Measurements from ENCODE around the gene FN1. TPM values are rescaled to one million over a fixed set of nuclear protein-coding genes. Genes with fewer than 3 reads are reported as not detected.

FN1 gene
- total RNA-seq, 1 experiment from 2014 or later, result 50.4 TPM

DNA sequence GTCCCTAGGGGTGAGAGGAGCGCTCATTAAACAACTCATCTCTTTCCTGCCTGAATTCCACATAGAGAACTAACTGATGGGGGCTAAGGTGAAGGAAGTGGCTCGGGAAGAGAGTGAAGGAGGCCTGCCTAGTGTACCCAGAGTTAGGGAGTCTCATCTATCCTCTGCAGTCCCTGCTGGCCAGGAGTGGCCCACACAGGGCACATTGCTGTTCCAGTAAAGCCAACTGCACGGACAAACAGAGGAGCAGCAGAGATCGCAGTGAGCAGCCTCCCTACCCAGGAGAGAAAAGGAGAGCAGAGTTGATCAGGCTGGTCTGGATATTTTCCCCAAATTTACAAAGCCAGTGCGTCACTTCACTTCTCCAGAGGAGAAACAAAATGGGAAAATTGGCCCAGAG, 16.9 kb upstream of the FN1 start:
- Histone ChIP-seq H3K4me3 (ENCODE audit: insufficient read depth, low read depth, low read length) (no peak overlapping the region), H3K27me3 (ENCODE audit: control insufficient read depth, insufficient read depth, low read length) (no peaks in the 10 kb centered on the region), H3K36me3 (replicated peaks; ENCODE audit: control insufficient read depth, insufficient read depth, low read length) (no peaks in the 10 kb centered on the region)
- DNase-seq, result peak; percentile 35

DNA sequence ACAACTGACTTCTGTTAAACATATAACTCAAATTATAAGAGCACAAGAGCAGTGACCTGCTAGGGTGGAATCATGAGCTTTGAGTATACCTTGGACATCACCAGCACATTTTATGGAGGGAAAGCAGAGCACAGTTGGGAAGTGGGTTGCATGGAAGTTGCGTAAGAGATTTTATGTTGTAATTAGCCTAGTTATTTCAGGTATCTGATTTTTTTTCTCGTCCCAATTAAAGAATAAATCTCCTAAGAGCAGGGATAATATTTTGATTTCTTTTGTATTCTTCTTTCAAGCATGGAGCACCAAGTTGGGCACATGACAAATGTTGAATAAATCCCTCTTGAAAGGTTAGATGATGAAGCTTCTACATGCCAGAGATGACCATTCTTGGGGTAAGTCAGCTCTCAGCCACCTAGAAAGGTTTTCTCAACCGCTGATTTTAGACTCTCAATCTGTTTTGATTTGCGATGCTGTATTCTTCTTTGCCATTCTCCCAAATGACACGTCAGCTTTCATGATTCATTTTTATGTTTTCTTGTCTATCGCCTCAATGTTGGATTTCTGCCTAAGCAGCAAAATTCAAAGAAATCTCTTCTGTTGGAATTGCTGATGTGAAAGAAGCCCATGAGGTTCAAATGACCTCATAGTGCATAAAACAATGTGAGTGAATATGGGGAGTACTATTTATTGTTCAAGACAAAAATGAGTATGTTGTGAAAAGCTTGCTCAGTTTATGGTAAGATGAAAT, 15.3 kb upstream of the FN1 start:
- Histone ChIP-seq H3K27me3 (ENCODE audit: control insufficient read depth, insufficient read depth, low read length) (no peaks in the 10 kb centered on the region), H3K4me3 (ENCODE audit: insufficient read depth, low read depth, low read length) (no peak overlapping the region), H3K36me3 (replicated peaks; ENCODE audit: control insufficient read depth, insufficient read depth, low read length) (no peaks in the 10 kb centered on the region)
- DNase-seq, result no peak

DNA sequence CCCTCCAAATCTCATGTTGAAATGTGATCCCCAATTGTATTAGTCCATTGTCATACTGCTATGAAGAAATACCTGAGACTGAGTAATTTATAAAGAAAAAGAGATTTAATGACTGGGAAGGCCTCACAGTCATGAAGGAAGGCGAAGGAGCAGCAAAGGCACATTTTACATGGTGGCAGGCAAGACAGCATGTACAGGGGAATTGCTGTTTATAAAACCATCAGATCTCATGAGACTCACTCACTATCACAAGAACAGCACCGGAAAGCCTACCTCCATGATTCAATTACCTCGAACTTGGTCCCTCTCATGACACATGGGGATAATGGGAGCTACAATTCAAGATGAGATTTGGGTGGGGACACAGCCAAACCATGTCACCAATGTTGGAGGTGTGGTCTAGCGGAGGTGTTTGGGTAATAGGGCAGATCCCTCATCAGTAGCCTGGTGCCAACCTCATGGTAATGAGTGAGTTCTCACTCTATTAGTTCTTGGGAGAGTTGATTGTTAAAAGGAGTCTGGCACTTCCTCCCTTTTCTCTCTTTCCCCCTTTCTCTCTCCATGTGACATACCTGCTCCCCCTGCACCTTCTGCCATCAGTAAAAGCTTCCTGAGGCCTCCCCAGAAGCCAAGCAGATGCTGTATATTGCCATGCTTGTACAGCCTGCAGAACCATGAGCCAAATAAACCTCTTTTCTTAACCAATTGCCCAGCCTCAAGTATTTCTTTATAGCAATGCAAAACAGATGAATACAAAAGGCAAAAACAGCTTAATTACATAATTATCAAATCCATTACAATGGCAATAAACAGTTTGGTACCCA, 14.5 kb upstream of the FN1 start:
- H3K4me3 ChIP-seq (ENCODE audit: insufficient read depth, low read depth, low read length), result no peak overlapping the region
- no peaks in the 10 kb centered on the region for H3K36me3 ChIP-seq (replicated peaks; ENCODE audit: control insufficient read depth, insufficient read depth, low read length)
- no peak for DNase-seq
- H3K27me3 ChIP-seq (ENCODE audit: control insufficient read depth, insufficient read depth, low read length), result no peaks in the 10 kb centered on the region

DNA sequence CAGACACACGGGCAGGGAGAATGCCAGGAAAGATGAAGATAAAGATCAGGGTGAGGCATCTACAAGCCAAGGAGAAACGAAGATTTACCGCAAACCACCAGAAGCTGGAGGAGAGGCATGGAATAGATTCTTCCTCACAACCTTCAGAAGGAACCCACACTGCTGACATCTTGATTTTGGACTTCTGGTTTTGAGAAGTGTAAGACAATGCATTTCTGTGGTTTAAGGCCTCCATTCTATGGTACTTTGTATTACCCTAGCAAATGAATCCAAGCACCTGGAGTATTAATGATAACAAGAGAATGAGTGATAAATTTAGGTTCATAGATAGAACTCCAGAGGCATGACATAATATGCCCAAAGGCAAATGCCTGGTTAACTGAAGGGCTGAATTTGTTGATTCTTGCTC, 11.8 kb upstream of the FN1 start:
- no peak for DNase-seq
- H3K36me3 ChIP-seq (replicated peaks; ENCODE audit: control insufficient read depth, insufficient read depth, low read length), result no peaks in the 10 kb centered on the region
- H3K27me3 ChIP-seq (ENCODE audit: control insufficient read depth, insufficient read depth, low read length), result no peaks in the 10 kb centered on the region
- no peak overlapping the region for H3K4me3 ChIP-seq (ENCODE audit: insufficient read depth, low read depth, low read length)

DNA sequence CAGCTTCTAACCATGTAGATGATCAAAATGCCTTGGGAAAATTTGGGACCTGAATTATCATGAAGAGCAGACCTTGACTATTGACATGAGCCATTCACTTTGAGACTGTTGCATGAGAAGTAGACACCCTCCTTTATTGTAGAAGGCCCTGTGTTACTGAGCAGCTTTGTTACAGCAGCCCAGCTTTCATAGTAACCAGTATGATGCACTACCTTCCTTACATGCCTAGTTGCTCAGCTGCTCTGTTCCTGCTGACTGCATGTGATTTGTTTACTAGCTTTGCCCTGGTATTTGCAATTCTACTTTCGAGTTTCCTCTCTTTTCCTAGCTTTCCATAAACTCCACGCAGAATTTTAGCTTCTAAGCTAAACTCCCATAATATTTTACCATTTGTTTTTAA, 11.2 kb upstream of the FN1 start:
- no peak for DNase-seq
- no peaks in the 10 kb centered on the region for H3K36me3 ChIP-seq (replicated peaks; ENCODE audit: control insufficient read depth, insufficient read depth, low read length)
- no peak overlapping the region for H3K4me3 ChIP-seq (ENCODE audit: insufficient read depth, low read depth, low read length)
- no peaks in the 10 kb centered on the region for H3K27me3 ChIP-seq (ENCODE audit: control insufficient read depth, insufficient read depth, low read length)

DNA sequence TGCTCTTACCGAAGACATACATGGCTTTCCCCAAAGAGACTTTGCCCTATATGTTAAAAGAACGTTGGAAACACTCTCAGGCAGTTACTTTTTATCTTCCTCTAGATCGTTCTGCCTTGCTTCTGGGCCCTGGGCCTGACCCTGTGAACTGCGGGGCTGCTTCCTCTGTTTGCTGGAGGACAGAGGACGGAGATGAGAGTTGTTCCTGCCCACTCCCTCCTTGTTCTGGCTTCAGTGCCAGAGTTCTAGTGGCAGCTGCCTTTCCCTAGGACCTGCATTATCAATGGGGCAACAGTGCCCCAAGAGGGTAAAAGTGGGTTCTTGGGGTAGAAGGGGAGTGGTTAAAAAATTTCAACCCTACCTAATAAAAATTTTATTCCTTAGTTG, 6.5 kb upstream of the FN1 start:
- H3K36me3 ChIP-seq (replicated peaks; ENCODE audit: control insufficient read depth, insufficient read depth, low read length), result no peaks in the 10 kb centered on the region
- DNase-seq, result no peak

DNA sequence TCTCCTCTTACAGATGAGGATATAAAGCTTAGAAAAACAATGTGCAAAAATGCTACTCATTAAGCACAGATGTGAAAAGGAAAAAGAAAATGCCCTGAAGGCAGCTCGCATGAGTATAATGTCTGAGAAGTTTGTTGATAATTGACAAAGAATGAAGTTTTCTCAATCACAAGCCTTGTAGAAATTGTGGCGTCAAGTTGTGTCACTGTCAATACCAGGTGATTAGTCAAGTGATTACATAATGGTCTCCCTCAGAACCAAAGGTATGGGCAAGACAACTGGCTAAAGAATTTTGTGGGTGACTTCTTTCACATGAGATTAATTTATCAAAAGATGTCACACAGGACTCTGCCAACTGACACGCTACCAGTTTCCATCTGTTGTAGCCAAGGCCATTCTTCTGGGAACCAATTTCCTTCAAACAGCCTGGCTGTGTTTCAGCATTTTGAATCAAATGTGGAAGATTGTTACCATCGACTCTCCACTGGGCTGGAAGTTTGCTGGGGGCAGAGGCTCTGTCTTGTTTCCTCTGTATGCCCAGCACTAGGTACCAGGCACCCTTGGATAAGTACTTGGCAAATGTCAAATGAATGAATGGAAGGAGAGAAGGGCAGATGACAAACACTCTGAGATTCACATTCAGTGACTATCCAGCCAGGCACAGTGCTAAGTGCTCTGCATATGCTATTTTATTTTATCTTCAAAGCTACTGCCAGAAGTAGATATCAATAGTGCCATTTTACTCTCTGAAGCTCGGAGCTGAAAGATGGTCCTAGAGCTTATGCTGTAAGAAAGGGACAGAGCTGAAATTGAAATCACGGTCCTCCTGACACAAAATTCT, 5.9 kb upstream of the FN1 start:
- Histone ChIP-seq H3K4me3 (ENCODE audit: insufficient read depth, low read depth, low read length) (no peak overlapping the region), H3K36me3 (replicated peaks; ENCODE audit: control insufficient read depth, insufficient read depth, low read length) (no peaks in the 10 kb centered on the region), H3K27me3 (ENCODE audit: control insufficient read depth, insufficient read depth, low read length) (no peaks in the 10 kb centered on the region)
- DNase-seq, result no peak

More for the DNA sequence above, 6.5 kb upstream of the FN1 start:
- H3K4me3 ChIP-seq (ENCODE audit: insufficient read depth, low read depth, low read length), result no peak overlapping the region
- H3K27me3 ChIP-seq (ENCODE audit: control insufficient read depth, insufficient read depth, low read length), result no peaks in the 10 kb centered on the region

DNA sequence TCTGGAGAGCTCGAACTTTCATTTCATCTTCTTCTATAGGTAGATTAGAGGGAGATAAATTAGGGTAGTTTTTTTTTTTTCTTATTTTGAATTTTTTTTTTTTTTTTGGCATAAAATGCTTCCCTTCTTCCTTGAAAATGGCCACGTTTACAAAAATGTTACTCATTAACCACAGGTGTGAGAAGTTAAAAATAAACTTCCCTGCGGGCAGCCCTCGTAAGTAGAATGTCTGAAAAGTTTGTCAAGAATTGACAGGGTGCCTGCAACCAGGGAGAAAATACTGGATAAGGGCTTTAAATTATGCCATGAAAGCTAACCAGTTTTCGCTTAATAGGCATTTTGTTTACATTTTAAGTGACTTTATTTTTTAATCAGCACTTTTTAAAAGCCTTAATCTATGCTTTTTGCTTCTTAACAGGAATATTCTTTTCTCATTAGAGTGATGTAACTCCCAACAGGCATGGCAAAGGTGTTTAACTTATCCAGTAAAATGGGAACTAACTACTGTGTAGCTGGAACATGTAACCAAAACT, 4.2 kb upstream of the FN1 start:
- H3K27me3 ChIP-seq (ENCODE audit: control insufficient read depth, insufficient read depth, low read length), result no peaks in the 10 kb centered on the region
- H3K4me3 ChIP-seq (ENCODE audit: insufficient read depth, low read depth, low read length), result no peak overlapping the region
- DNase-seq, result no peak
- no peaks in the 10 kb centered on the region for H3K36me3 ChIP-seq (replicated peaks; ENCODE audit: control insufficient read depth, insufficient read depth, low read length)

DNA sequence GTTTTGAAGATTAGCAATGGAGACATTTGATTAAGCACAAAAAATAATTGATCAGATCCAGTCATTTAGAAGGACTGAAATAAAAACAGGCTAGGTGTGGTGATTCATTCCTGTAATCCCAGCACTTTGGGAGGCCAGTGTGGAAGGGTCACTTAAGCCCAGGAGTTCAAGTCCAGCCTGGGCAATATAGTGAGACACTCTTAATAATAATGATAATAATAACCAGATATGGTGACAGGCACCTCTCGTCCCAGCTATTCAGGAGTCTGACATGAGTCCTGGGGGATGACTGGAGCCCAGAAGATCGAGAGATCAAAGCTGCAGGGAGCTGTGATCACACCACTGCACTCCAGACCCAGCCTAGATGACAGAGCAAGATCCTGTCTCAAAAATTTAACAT, 3.5 kb upstream of the FN1 start:
- no peak overlapping the region for H3K4me3 ChIP-seq (ENCODE audit: insufficient read depth, low read depth, low read length)
- no peaks in the 10 kb centered on the region for H3K27me3 ChIP-seq (ENCODE audit: control insufficient read depth, insufficient read depth, low read length)
- no peak for DNase-seq
- no peaks in the 10 kb centered on the region for H3K36me3 ChIP-seq (replicated peaks; ENCODE audit: control insufficient read depth, insufficient read depth, low read length)

DNA sequence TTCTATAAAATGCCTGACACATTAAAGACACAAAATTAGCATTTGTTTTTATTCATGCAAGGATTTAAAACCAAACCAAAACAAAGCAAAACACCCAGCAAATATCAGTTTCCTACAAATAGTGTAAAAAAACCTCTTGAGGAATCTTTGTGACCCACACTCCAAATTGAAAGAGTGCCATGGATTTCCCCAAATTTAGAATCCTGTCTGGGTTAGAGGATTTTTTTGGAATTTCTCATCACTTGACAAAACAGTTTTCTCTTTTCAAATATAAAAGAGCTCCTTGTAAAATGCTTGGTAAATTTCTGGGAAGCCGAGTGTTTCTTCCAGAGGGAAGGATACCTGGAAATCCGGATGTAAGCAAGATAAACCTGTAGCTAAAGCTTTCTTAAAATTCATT, 1.7 kb upstream of the FN1 start:
- H3K27me3 ChIP-seq (ENCODE audit: control insufficient read depth, insufficient read depth, low read length), result no peaks in the 10 kb centered on the region
- DNase-seq, result no peak
- peaks cover 4% of the 10 kb centered on the region for H3K36me3 ChIP-seq (replicated peaks; ENCODE audit: control insufficient read depth, insufficient read depth, low read length)
- H3K4me3 ChIP-seq (ENCODE audit: insufficient read depth, low read depth, low read length), result no peak overlapping the region

DNA sequence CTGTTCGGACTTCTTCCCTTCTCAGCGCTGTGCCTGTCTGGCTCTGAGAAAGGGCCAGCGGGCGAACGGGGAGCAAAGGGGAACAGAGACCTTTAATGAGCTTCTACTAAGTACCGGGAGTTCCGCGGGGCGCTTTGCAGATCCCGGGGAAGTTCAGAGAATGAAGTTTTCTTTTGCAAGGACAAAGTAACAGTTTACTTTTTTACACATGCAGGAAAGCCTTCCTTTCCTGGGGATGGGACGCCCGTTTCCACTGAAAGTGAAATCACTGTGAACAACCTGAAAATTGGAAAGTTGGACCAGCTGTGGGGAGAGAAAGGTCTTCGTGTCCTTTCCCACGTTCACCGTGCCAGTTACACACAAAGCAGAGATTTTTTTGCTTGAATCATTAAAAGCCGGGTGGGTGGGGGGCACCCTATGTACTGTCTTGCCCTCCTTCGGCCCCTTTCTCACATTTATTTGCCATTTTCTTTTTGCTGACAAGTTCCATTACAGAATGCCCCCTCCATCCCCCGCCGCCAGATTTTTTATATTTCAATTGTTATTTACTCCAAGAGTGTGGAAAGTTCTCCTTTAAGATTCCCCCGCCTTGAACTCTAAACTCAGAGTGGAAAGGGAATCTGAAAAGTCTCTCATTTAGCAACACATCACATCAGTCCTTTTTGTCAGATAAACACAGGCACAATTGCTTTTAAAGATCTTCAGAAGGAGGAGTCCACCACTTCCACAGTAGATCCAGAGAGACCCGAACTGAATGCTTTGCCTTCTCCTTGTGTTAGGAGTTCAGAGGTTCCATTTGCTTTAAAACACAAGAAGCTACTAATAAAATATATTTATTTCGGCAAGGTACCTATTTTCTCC, 1.1 kb upstream of the FN1 start:
- H3K4me3 ChIP-seq (ENCODE audit: insufficient read depth, low read depth, low read length), result peak overlapping the region; percentile 75
- no peak for DNase-seq
- no peaks in the 10 kb centered on the region for H3K27me3 ChIP-seq (ENCODE audit: control insufficient read depth, insufficient read depth, low read length)
- H3K36me3 ChIP-seq (replicated peaks; ENCODE audit: control insufficient read depth, insufficient read depth, low read length), result peaks cover 7% of the 10 kb centered on the region

DNA sequence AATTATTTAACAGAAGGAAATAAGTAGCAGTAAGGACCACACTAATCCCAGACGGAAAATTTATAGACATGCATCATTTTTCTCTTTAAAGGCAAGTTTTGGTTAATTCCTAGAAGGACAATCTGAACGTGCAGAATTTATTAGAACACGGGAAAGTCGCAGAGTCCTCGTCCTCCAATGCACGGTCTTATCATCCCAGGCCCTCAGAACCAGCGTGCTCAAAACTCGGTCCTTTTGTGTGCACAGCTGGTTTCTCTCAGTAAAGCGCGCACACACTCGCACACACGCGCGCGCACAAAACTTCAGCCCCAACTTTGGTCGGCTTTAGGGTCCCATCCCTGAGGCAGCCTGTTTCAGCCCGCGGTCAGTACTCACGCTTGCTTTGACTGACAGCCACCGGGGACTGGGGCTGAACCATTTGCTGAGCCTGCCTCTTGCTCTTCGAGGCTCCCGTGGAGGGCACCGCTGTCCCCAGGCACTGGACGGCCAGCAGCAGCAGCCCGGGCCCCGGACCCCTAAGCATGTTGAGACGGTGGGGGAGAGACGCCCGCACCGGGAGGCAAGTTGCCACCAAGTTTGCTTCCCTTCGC, 493 bp downstream of the FN1 start:
- H3K36me3 ChIP-seq (replicated peaks; ENCODE audit: control insufficient read depth, insufficient read depth, low read length), result peaks cover 8% of the 10 kb centered on the region
- DNase-seq, result peak; percentile 75
- peak overlapping the region; percentile 72 for H3K4me3 ChIP-seq (ENCODE audit: insufficient read depth, low read depth, low read length)
- H3K27me3 ChIP-seq (ENCODE audit: control insufficient read depth, insufficient read depth, low read length), result no peaks in the 10 kb centered on the region

DNA sequence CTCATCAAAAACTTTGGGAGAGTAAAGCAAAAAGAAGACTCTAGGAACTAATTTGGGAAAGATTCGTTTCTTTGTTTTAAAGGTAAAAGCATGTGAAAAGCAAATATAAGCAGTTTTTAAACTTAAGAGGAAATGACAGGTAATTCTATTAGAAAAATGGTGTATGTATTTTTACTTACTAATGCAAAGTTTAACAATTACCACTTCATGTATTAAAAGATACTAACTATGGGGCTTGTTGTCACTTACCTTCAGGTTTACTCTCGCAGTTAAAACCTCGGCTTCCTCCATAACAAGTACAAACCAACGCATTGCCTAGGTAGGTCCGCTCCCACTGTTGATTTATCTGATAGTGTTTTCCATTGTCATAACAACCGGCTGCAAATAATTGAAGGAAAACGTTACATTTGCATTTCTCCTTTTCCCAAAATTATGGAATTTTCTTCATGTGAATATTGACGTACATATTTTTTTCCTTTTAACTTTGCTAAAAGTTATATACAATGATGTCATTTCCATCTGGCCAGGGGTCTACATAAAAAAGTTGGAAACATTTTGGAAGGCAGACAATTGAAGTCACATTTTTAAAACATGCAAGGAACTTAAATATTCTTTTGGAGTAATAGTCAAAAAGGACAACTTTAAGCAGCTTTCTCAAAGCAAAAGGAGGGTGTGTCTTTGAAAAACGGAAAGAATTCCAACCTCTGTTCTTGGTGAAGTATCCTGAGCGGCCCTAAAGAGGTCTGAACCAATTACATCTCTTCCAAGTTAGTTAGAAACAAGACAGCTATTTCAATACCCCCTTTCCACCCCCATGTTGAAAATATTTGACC, 1.2 kb downstream of the FN1 start:
- no peak for DNase-seq

More for the DNA sequence above, 1.2 kb downstream of the FN1 start:
- H3K27me3 ChIP-seq (ENCODE audit: control insufficient read depth, insufficient read depth, low read length), result no peaks in the 10 kb centered on the region
- H3K4me3 ChIP-seq (ENCODE audit: insufficient read depth, low read depth, low read length), result peak overlapping the region; percentile 72
- H3K36me3 ChIP-seq (replicated peaks; ENCODE audit: control insufficient read depth, insufficient read depth, low read length), result peaks cover 8% of the 10 kb centered on the region
